Esophagus muscularis mucosa (tissue), 4 donors: ENCODE measurements around the gene PHKA2. TPM values are rescaled to one million over a fixed set of nuclear protein-coding genes. Genes with fewer than 3 reads are reported as not detected.
A peak's percentile ranks its signal among the peaks of the same experiment; 100 is the strongest.

Experiments used
- DNase-seq: peaks from one replicate; pipeline ENCODE4 v3.0.0-alpha.2; 2017; ENCODE audit errors: extremely low spot score
- H3K27ac ChIP-seq, 4 donors: fragments of 200-600 bp; sonication (generic); replicated peaks in 1 of 4; 1 replicate in 3 of 4; 2 replicates in 1 of 4; pipeline ENCODE4 v1.5.1; 2016 to 2019; ENCODE audit warnings: mild to moderate bottlenecking in 1 of 4
- H3K27me3 ChIP-seq, 4 donors: fragments of 200-600 bp; sonication (generic); one replicate each; pipeline versions ENCODE4 v1.5.1 to v1.6.0; 2016 to 2019
- H3K36me3 ChIP-seq, 4 donors: fragments of 200-600 bp; sonication (generic); one replicate each; pipeline ENCODE4 v1.5.1; 2016 to 2019
- H3K4me1 ChIP-seq, 4 donors: fragments of 200-600 bp; sonication (generic); one replicate each; pipeline ENCODE4 v1.5.1; 2016 to 2019
- H3K4me3 ChIP-seq, 4 donors: fragments of 200-600 bp; sonication (generic); 1 replicate in 2 of 4; 2 replicates in 2 of 4; pipeline ENCODE4 v1.5.1; 2016 to 2019; ENCODE audit warnings: mild to moderate bottlenecking in 4 of 4, moderate library complexity in 1 of 4
- H3K9me3 ChIP-seq, 4 donors: fragments of 200-600 bp; sonication (generic); 1 replicate in 3 of 4; 2 replicates in 1 of 4; pipeline ENCODE4 v1.5.1; 2016 to 2019
- EP300 ChIP-seq: sonication (generic); formaldehyde crosslinking; IDR thresholded peaks from one replicate; pipeline ENCODE4 v1.6.1; 2017; ENCODE audit warnings: antibody characterized with exemption
- POLR2A ChIP-seq: fragments of 450-650 bp; IDR thresholded peaks from one replicate; pipeline ENCODE4 v1.6.1; 2017; ENCODE audit warnings: antibody characterized with exemption, moderate library complexity, mild to moderate bottlenecking, low read depth
- POLR2AphosphoS5 ChIP-seq, 2 donors: sonication (generic); formaldehyde crosslinking; IDR thresholded peaks; one replicate each; pipeline ENCODE4 v1.6.1; 2017; ENCODE audit warnings: antibody characterized with exemption in 2 of 2
- whole genome bisulfite sequencing: methylation state at CpG from one replicate; pipeline ENCODE4 v1.1.5; 2018; 5-methylcytosine and 5-hydroxymethylcytosine counted together
- intact Hi-C: fragments of 100-400 bp; cut with DNase I; formaldehyde crosslinking; loops from one replicate; pipeline ENCODE4 v1.15.1; 2023
- total RNA-seq, 4 donors: library from RNA; depleted of rRNA; stranded (reverse); fragments of >200 nt; gene quantifications; one replicate each; pipeline versions ENCODE4 v1.1.0 to v1.2.1, GENCODE V29; 2016
- TF ChIP-seq, protein P1 (sequence below), 3 experiments: fragments of 200-600 bp in 2 of 3; fragments of 450-650 bp in 1 of 3; sonication (generic) in 2 of 3; IDR thresholded peaks; one replicate each; pipeline ENCODE4 v1.5.1; 2017 to 2019; ENCODE audit warnings: antibody characterized with exemption in 3 of 3, mild to moderate bottlenecking in 2 of 3, moderate library complexity in 1 of 3

PHKA2 gene
- 10 to 100 TPM in 3 of 4 donors, 1 to 10 TPM in 1; 9.8 to 20.7 (median 15.4) TPM for total RNA-seq

- Histone ChIP-seq H3K9me3 (no peaks in the 10 kb centered on the region), H3K36me3 (peaks cover 0 to 8% (median 0%) of the 10 kb centered on the region in 4 donors), H3K4me1 (peaks cover 8 to 18% (median 13%) of the 10 kb centered on the region in 4 donors), H3K27me3 (no peaks in the 10 kb centered on the region), H3K4me3 (peak within 1 kb of the TSS; percentile 70 to 85 (median 73)), H3K27ac (peak within 1 kb of the TSS; percentile 88 to 91 (median 90))
- intact Hi-C loops = loop anchor here (10.0 kb wide), 1 partner anchor 361 kb away; the partner anchor contains the start of gene PDHA1
- TF ChIP-seq EP300 (no peak), POLR2A (no peak), POLR2AphosphoS5 (IDR thresholded peaks at IDR 0.05) (no peak)
- TF ChIP-seq, protein P1, sequence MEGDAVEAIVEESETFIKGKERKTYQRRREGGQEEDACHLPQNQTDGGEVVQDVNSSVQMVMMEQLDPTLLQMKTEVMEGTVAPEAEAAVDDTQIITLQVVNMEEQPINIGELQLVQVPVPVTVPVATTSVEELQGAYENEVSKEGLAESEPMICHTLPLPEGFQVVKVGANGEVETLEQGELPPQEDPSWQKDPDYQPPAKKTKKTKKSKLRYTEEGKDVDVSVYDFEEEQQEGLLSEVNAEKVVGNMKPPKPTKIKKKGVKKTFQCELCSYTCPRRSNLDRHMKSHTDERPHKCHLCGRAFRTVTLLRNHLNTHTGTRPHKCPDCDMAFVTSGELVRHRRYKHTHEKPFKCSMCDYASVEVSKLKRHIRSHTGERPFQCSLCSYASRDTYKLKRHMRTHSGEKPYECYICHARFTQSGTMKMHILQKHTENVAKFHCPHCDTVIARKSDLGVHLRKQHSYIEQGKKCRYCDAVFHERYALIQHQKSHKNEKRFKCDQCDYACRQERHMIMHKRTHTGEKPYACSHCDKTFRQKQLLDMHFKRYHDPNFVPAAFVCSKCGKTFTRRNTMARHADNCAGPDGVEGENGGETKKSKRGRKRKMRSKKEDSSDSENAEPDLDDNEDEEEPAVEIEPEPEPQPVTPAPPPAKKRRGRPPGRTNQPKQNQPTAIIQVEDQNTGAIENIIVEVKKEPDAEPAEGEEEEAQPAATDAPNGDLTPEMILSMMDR (IDR thresholded peaks at IDR 0.05) = no peak
- DNase-seq = no peak
- WGBS = 21% methylated on average over 9 of the region's 64 CpGs
These were observed at the start of gene PHKA2 for GRCh38 chrX:18983666-18984380. PHKA2 (minus strand) TSS chrX:18984114; CDS start chrX:18983932, 182 bp downstream.

GRCh38 chrX:19030805-19031204 lies 46.9 kb upstream of the PHKA2 start:
- Histone ChIP-seq H3K4me1 (no peaks in the 10 kb centered on the region), H3K27ac (no peak overlapping the region), H3K9me3 (no peaks in the 10 kb centered on the region), H3K36me3 (no peaks in the 10 kb centered on the region), H3K27me3 (no peaks in the 10 kb centered on the region), H3K4me3 (no peak overlapping the region)
- WGBS = 80% methylated on average over 3 of the region's 3 CpGs
- intact Hi-C loops = no loop called here
- no peak for TF ChIP-seq POLR2AphosphoS5 (IDR thresholded peaks at IDR 0.05)
- TF ChIP-seq, protein P1 (IDR thresholded peaks at IDR 0.05) = no peak
- TF ChIP-seq POLR2A = no peak
- TF ChIP-seq EP300 = no peak
- no peak for DNase-seq

GRCh38 chrX:19028560-19028959 lies 44.6 kb upstream of the PHKA2 start:
- no peaks in the 10 kb centered on the region for H3K27me3 ChIP-seq
- no peaks in the 10 kb centered on the region for H3K9me3 ChIP-seq
- WGBS = 78% methylated on average over 6 of the region's 6 CpGs
- H3K27ac ChIP-seq = no peak overlapping the region
- intact Hi-C loops = no loop called here
- H3K36me3 ChIP-seq = no peaks in the 10 kb centered on the region
- no peak overlapping the region for H3K4me3 ChIP-seq
- no peaks in the 10 kb centered on the region for H3K4me1 ChIP-seq
- DNase-seq = no peak
- TF ChIP-seq EP300 (no peak), POLR2A (no peak), POLR2AphosphoS5 (IDR thresholded peaks at IDR 0.05) (no peak)
- TF ChIP-seq, protein P1 (IDR thresholded peaks at IDR 0.05) = no peak

DNA sequence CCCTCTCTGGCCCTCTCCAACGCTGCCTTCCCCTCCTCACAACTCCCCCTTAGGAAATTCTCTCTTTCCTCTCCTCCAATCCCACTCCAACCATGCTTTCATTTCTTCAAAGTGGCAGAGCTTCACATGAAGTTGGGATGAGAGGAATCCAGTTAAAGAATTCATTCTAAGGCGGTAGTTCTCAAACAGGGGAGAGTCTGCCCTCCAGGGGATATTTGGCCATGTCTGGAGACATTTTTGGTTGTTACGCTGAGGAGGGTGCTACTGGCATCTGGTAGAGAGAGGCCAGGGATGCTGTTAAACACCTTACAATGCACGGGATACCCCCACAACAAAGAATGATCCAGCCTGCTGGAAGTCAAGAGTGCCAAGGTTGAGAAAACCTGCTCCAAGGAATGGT lies 40.5 kb upstream of the PHKA2 start:
- Histone ChIP-seq H3K4me3 (no peak overlapping the region), H3K9me3 (no peaks in the 10 kb centered on the region), H3K4me1 (no peaks in the 10 kb centered on the region), H3K27me3 (no peaks in the 10 kb centered on the region), H3K27ac (no peak overlapping the region), H3K36me3 (no peaks in the 10 kb centered on the region)
- 80% methylated on average over 4 of the region's 4 CpGs for WGBS
- intact Hi-C loops = no loop called here
- TF ChIP-seq EP300 = no peak
- TF ChIP-seq POLR2A = no peak
- TF ChIP-seq, protein P1 (IDR thresholded peaks at IDR 0.05) = no peak
- TF ChIP-seq POLR2AphosphoS5 (IDR thresholded peaks at IDR 0.05) = no peak
- DNase-seq = no peak
